C4-2B (cell line): ENCODE results near the gene LAMB1.

Source experiments
- ZFX ChIP-seq: fragments of 450-650 bp; IDR thresholded peaks from 2 replicates; pipeline ENCODE4 v1.6.1; 2017
- TF ChIP-seq, protein P1 (sequence below): fragments of 450-650 bp; conservative IDR thresholded peaks from 2 replicates; pipeline ENCODE4 v1.5.1; 2017; ENCODE audit warnings: mild to moderate bottlenecking

DNA sequence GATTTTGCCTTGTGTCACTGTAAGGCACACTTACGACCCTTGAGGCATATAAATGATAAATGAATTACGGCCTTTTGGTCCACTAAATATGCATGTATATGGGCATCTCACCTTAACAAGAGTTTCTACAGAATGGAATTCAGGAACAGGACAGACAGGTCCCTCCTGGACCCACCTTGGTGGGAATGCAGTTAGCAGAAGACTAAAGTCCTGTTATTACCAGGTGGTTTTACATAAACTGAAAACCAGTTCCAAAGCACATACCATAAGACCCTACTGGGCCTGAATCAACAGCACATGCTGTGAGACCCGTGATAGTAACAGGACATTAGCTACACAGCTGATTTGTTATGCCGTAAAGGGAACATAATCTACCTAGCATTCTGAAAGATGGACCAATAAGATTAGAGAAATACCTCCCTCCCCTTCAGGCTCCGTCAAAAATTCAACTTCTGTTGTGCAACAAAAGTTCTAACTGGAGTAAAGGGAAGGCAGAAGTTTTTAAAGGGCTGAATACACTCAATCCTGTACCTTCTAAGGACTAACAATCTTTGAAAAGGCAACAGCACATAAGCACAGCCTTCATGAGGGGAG, 24.0 kb downstream of the LAMB1 start:
- TF ChIP-seq, protein P1, sequence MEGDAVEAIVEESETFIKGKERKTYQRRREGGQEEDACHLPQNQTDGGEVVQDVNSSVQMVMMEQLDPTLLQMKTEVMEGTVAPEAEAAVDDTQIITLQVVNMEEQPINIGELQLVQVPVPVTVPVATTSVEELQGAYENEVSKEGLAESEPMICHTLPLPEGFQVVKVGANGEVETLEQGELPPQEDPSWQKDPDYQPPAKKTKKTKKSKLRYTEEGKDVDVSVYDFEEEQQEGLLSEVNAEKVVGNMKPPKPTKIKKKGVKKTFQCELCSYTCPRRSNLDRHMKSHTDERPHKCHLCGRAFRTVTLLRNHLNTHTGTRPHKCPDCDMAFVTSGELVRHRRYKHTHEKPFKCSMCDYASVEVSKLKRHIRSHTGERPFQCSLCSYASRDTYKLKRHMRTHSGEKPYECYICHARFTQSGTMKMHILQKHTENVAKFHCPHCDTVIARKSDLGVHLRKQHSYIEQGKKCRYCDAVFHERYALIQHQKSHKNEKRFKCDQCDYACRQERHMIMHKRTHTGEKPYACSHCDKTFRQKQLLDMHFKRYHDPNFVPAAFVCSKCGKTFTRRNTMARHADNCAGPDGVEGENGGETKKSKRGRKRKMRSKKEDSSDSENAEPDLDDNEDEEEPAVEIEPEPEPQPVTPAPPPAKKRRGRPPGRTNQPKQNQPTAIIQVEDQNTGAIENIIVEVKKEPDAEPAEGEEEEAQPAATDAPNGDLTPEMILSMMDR = no peak
- TF ChIP-seq ZFX = no peak
